H1 (cell line): ENCODE results near the gene STX5. TPM values are rescaled to one million over a fixed set of nuclear protein-coding genes. Genes with fewer than 3 reads are reported as not detected.
A peak's percentile ranks its signal among the peaks of the same experiment; 100 is the strongest.

Experiments
- BACH1 ChIP-seq: IDR thresholded peaks from 2 replicates; pipeline ENCODE4 v1.6.1; 2012; ENCODE audit warnings: low read length, improper control_type of control experiment
- POLR2AphosphoS5 ChIP-seq: IDR thresholded peaks from 2 replicates; pipeline ENCODE4 v1.6.1; 2011; ENCODE audit warnings: low read depth, low read length
- polyA plus RNA-seq, 7 experiments: library from polyadenylated mRNA; depleted of rRNA in 3 of 7; stranded (reverse) in 5 of 7; unstranded in 2 of 7; fragments of >200 nt in 5 of 7; fragments of 200-250 nt in 2 of 7; gene quantifications; 1 replicate in 5 of 7; 2 replicates in 1 of 7; 4 replicates in 1 of 7; pipeline versions ENCODE4 v1.2.1 to v1.2.3, GENCODE V29; 2011 to 2013; ENCODE audit warnings: missing spikeins in 2 of 7, mixed read lengths in 2 of 7
- total RNA-seq: library from RNA; stranded (reverse); fragmentation: NEBNext Ultra II Directional; extraction: Animal tissue kit (Norgen Biotek cat#: 25700); gene quantifications from 2 replicates; pipeline ENCODE4 v1.2.1, GENCODE V29; 2021

Gene STX5
- total and polyA plus RNA-seq, 2 of the 8 experiments (the other 6 are each of a cell fraction or from before 2014, with no cell fraction given) = 24.2 to 28.5 TPM

DNA sequence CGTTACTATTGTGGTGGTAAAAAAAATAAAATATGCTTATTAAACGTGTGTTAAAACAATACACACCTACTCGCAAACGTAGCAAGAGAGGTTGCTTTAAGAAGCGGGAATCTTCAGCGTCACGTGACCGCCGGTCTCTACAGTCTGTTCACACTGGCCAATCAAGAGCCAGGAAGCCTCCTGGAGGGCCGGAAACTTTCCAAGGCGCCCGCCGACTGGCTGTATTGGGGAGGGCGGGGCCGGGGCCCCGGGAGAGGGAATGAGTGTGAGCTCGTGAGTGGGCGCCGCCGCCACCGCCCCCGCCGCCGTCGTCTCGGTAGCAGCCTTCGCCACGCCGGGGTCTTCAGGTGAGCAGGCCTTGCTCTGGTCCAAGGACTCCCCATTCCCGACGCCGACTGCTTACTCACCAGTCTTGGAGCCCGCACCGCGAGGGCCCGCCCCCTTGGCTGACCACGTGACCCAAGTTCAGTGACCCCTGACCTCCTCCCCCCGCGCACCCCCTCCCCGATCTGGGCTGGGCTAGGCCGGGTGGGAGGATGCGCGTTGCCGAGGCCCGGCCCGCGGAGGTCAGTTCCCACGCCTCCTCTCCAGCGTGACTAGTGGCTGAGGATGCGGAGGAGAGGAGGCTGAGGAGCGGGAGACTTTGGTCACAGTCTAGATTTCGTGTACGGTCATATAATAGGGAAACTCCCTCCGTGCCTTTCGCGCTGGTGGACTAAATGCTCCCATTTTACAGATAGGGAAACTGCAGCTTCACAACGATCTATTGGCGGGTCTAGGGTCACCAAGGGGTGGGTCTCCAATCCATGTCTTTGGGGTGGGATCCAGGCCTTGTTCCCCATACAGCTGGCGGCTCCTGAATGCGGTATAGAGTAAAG is 60.5 kb downstream of the STX5 start, which contains the start of gene TAF6L (continued):
- TF ChIP-seq POLR2AphosphoS5 = peak; percentile 88
- peak; percentile 50; the same call in 1 of the 2 replicates for TF ChIP-seq BACH1
